Esophagus squamous epithelium (tissue), 5 donors: Measurements from ENCODE around the gene FJX1. TPM values are rescaled to one million over a fixed set of nuclear protein-coding genes. Genes with fewer than 3 reads are reported as not detected.

Experiments
- DNase-seq: peaks from one replicate; lab custom pipeline; 2025; lab: John Stamatoyannopoulos, UW
- H3K27ac ChIP-seq, 4 donors: fragments of 200-600 bp; sonication (generic); one replicate each; pipeline ENCODE4 v1.5.1; 2016 to 2019; ENCODE audit warnings: mild to moderate bottlenecking in 1 of 4
- H3K27me3 ChIP-seq, 4 donors: fragments of 200-600 bp; sonication (generic); 1 replicate in 3 of 4; 2 replicates in 1 of 4; pipeline versions ENCODE4 v1.5.1 to v1.6.0; 2017 to 2021; ENCODE audit warnings: antibody characterized with exemption in 1 of 4
- H3K36me3 ChIP-seq, 3 donors: fragments of 200-600 bp; sonication (generic); one replicate each; pipeline ENCODE4 v1.5.1; 2016 to 2019
- H3K4me1 ChIP-seq, 3 donors: fragments of 200-600 bp; sonication (generic); one replicate each; pipeline ENCODE4 v1.5.1; 2017 to 2019
- H3K4me3 ChIP-seq, 4 donors: fragments of 200-600 bp; sonication (generic); 1 replicate in 3 of 4; 2 replicates in 1 of 4; pipeline ENCODE4 v1.5.1; 2016 to 2019; ENCODE audit warnings: mild to moderate bottlenecking in 2 of 4, moderate library complexity in 1 of 4
- H3K9me3 ChIP-seq, 3 donors: fragments of 200-600 bp; sonication (generic); one replicate each; pipeline ENCODE4 v1.5.1; 2016 to 2019
- CTCF ChIP-seq, 6 experiments: fragments of 450-650 bp in 4 of 6; fragments of 200-600 bp in 2 of 6; sonication (generic) in 2 of 6; IDR thresholded peaks; one replicate each; pipeline ENCODE4 v1.5.1; 2016 to 2019; ENCODE audit warnings: antibody characterized with exemption in 6 of 6, mild to moderate bottlenecking in 4 of 6, moderate library complexity in 4 of 6
- POLR2A ChIP-seq, 4 donors: fragments of 450-650 bp; IDR thresholded peaks; one replicate each; pipeline ENCODE4 v1.6.1; 2017; ENCODE audit warnings: antibody characterized with exemption in 4 of 4, mild to moderate bottlenecking in 4 of 4, moderate library complexity in 3 of 4
- WGBS, 2 donors: methylation state at CpG; one replicate each; pipeline ENCODE4 v1.1.5; 2018; 5-methylcytosine and 5-hydroxymethylcytosine counted together
- intact Hi-C: fragments of 100-400 bp; cut with DNase I; formaldehyde crosslinking; loops from one replicate; pipeline ENCODE4 v1.15.0; 2022
- total RNA-seq, 4 donors: library from RNA; depleted of rRNA; stranded (reverse); fragments of >200 nt; gene quantifications; one replicate each; pipeline ENCODE4 v1.1.0, GENCODE V29; 2016
- donor health status: DM: yes; HTN: yes; CAD: no.

Gene FJX1
- total RNA-seq, 4 donors from 2014 or later = 8.8 to 12.4 (median 11.1) TPM

GRCh38 chr11:35661534-35661933 is 43.3 kb downstream of the FJX1 start:
- Histone ChIP-seq H3K4me3 (peak overlapping the region in 3 of 4 donors; percentile 72 to 88 (median 77)), H3K4me1 (peaks cover 11 to 44% (median 14%) of the 10 kb centered on the region in 3 donors), H3K9me3 (peaks cover 0 to 20% (median 0%) of the 10 kb centered on the region in 3 donors), H3K27me3 (peaks cover 0 to 9% (median 0%) of the 10 kb centered on the region in 4 donors), H3K36me3 (peaks cover 0 to 8% (median 0%) of the 10 kb centered on the region in 3 donors), H3K27ac (peak overlapping the region; percentile 89 to 97 (median 94))
- intact Hi-C loops = no loop called here
- TF ChIP-seq CTCF (IDR thresholded peaks at IDR 0.05) = no peak
- TF ChIP-seq POLR2A (IDR thresholded peaks at IDR 0.05) = no peak
- no peak for DNase-seq
- WGBS, 2 donors = 17 to 18% methylated on average over 5 of the region's 5 CpGs

GRCh38 chr11:35662061-35662648 is 43.9 kb downstream of the FJX1 start:
- Histone ChIP-seq H3K27ac (peak overlapping the region; percentile 89 to 97 (median 94)), H3K36me3 (peaks cover 0 to 8% (median 0%) of the 10 kb centered on the region in 3 donors), H3K4me3 (peak overlapping the region; percentile 72 to 88 (median 78)), H3K9me3 (peaks cover 0 to 26% (median 0%) of the 10 kb centered on the region in 3 donors), H3K27me3 (peaks cover 0 to 6% (median 0%) of the 10 kb centered on the region in 4 donors), H3K4me1 (peaks cover 11 to 45% (median 14%) of the 10 kb centered on the region in 3 donors)
- TF ChIP-seq CTCF (IDR thresholded peaks at IDR 0.05) (no peak), POLR2A (IDR thresholded peaks at IDR 0.05) (no peak)
- WGBS, 2 donors = 0 to 1% methylated on average over 8 to 10 of the region's 12 CpGs
- no peak for DNase-seq
- intact Hi-C loops = no loop called here

- intact Hi-C loops = no loop called here
- peaks cover 11 to 45% (median 14%) of the 10 kb centered on the region in 3 donors for H3K4me1 ChIP-seq
These were observed 44.6 kb downstream of the FJX1 start, which contains the start of gene TRIM44 for GRCh38 chr11:35662649-35663407. Gene TRIM44, plus strand, starts transcription at chr11:35662775. Its CDS starts 337 bp downstream, at chr11:35663112.

GRCh38 chr11:35663408-35663702 is 45.1 kb downstream of the FJX1 start:
- no peak for DNase-seq
- intact Hi-C loops = no loop called here
- TF ChIP-seq CTCF (IDR thresholded peaks at IDR 0.05) (no peak), POLR2A (IDR thresholded peaks at IDR 0.05) (no peak)
- peaks cover 11 to 45% (median 14%) of the 10 kb centered on the region in 3 donors for H3K4me1 ChIP-seq
- H3K36me3 ChIP-seq = peaks cover 0 to 11% (median 0%) of the 10 kb centered on the region in 3 donors
- H3K27me3 ChIP-seq = no peaks in the 10 kb centered on the region
- H3K4me3 ChIP-seq = peak overlapping the region; percentile 72 to 88 (median 78)
- H3K27ac ChIP-seq = peak overlapping the region; percentile 89 to 97 (median 94)
- H3K9me3 ChIP-seq = peaks cover 0 to 32% (median 0%) of the 10 kb centered on the region in 3 donors
- 85 to 91% methylated on average over 10 of the region's 10 CpGs for WGBS, 2 donors

More at GRCh38 chr11:35662649-35663407, 44.6 kb downstream of the FJX1 start, which contains the start of gene TRIM44:
- TF ChIP-seq POLR2A (IDR thresholded peaks at IDR 0.05) = peak in 1 of 4 donors; percentile 54
- TF ChIP-seq CTCF (IDR thresholded peaks at IDR 0.05) = no peak
- peak within 1 kb of the TSS; percentile 72 to 88 (median 78) for H3K4me3 ChIP-seq
- peak; percentile 23 for DNase-seq
- peak within 1 kb of the TSS; percentile 89 to 97 (median 94) for H3K27ac ChIP-seq
- peaks cover 0 to 8% (median 0%) of the 10 kb centered on the region in 3 donors for H3K36me3 ChIP-seq
- WGBS, 2 donors = 3 to 12% methylated on average over 10 to 50 of the region's 82 CpGs
- peaks cover 0 to 32% (median 0%) of the 10 kb centered on the region in 3 donors for H3K9me3 ChIP-seq
- peaks cover 0 to 2% (median 0%) of the 10 kb centered on the region in 4 donors for H3K27me3 ChIP-seq
